ENCODE results near the gene ARMH1.

Gene ARMH1

GRCh38 chr1:44636688-44637598 lies 37.6 kb upstream of the ARMH1 start:
- Histone ChIP-seq H3K4me3 (no peak overlapping the region), H3K4me1 (peaks cover 0 to 23% (median 17%) of the 10 kb centered on the region in 4 donors), H3K27me3 (no peaks in the 10 kb centered on the region), H3K9me3 (no peaks in the 10 kb centered on the region), H3K27ac (no peak overlapping the region), H3K36me3 (peaks cover 40 to 79% (median 72%) of the 10 kb centered on the region in 3 donors)
- intact Hi-C loops (cut with DNase I; ENCODE audit: low total_unique reads): no loop called here
- no peak for TF ChIP-seq CTCF (IDR thresholded peaks at IDR 0.05)
- no peak for DNase-seq

DNA sequence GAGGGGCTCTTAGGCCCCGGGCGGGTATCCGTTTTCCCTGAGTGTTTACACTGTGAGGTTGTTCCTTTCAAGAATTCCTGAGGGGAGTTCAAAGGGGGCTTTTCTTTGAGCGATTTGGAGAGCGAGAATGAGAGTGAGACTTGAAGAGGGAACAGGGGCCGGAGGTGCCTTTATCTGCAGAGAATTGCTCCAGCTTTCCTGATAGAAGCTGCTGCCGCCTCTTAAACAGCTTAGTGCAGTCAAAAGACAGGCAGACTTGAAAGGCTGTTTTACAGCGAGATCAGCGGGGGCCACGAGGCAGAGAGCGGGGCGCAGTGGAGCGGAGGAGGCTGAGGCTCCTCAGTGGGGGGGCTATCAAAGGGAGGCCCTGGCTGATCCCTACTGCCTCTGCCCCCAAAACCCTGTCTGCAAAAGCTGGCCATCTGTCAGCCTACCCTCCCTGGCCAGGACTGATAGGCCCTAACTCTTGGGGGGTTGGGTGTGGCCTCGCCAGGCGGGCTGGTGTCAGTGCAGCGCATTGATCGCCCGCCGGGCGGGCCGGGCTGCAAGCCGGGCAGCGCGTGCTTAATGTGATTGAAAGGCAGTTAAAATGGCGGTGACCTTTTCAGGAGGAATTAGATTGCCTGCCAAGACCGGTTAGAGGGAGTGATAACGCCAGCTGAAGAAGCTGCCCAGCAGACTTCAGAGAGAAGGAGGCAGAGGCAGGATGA lies 36.7 kb upstream of the ARMH1 start:
- no peaks in the 10 kb centered on the region for H3K9me3 ChIP-seq
- H3K36me3 ChIP-seq: peaks cover 48 to 88% (median 81%) of the 10 kb centered on the region in 3 donors
- DNase-seq: no peak
- intact Hi-C loops (cut with DNase I; ENCODE audit: low total_unique reads): no loop called here
- no peaks in the 10 kb centered on the region for H3K27me3 ChIP-seq
- no peak overlapping the region for H3K27ac ChIP-seq
- TF ChIP-seq CTCF (IDR thresholded peaks at IDR 0.05): no peak
- H3K4me3 ChIP-seq: no peak overlapping the region
- H3K4me1 ChIP-seq: peaks cover 0 to 21% (median 13%) of the 10 kb centered on the region in 4 donors

DNA sequence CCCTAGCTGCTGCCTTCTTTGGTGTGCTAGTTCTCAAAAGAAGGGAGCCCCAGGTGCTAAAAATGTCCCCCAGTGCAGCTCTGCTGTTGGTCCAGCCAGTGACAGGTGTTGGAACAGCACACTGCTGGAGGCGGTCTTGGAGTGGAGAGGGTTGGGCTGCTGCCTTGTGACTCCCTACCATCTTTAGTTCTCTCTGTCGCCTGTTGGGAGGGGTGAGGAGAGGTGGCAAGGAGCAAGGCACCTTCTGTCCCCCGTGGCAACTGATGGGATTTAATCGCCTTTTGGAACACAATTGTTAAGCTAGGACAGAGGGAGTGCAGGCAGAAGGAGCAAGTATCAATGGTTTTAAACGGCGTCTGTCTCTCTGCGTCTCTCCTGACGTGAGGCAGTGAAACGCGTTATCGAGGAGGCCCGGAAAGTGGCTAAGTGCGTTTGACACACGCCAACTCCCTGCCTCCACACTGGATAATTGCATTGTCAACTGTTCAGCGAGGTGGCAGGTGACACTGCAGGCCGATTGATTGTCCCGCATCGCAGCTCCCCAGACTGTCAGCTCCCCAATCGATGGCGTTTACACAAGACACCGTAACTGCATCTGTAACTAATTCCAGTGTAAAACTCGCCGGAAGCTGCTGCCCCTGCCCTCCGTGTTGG lies 34.2 kb upstream of the ARMH1 start:
- intact Hi-C loops (cut with DNase I; ENCODE audit: low total_unique reads): no loop called here
- TF ChIP-seq CTCF (IDR thresholded peaks at IDR 0.05): no peak
- Histone ChIP-seq H3K27ac (no peak overlapping the region), H3K9me3 (no peaks in the 10 kb centered on the region), H3K27me3 (no peaks in the 10 kb centered on the region), H3K36me3 (peaks cover 59 to 99% (median 97%) of the 10 kb centered on the region in 3 donors), H3K4me3 (no peak overlapping the region), H3K4me1 (peaks cover 0 to 29% (median 3%) of the 10 kb centered on the region in 4 donors)
- DNase-seq: no peak

GRCh38 chr1:44641126-44642102 lies 33.1 kb upstream of the ARMH1 start:
- DNase-seq: no peak
- Histone ChIP-seq H3K4me3 (no peak overlapping the region), H3K4me1 (peaks cover 0 to 30% (median 3%) of the 10 kb centered on the region in 4 donors), H3K36me3 (peaks cover 60 to 99% (median 97%) of the 10 kb centered on the region in 3 donors), H3K27me3 (no peaks in the 10 kb centered on the region), H3K27ac (no peak overlapping the region), H3K9me3 (no peaks in the 10 kb centered on the region)
- no peak for TF ChIP-seq CTCF (IDR thresholded peaks at IDR 0.05)
- intact Hi-C loops (cut with DNase I; ENCODE audit: low total_unique reads): no loop called here
